Tongue (tissue), 2 donors: ENCODE data around the gene DGKD. TPM values are rescaled to one million over a fixed set of nuclear protein-coding genes. Genes with fewer than 3 reads are reported as not detected.
A peak's percentile ranks its signal among the peaks of the same experiment; 100 is the strongest.
"Not testable (repeated sequence)": the region's sequence is repeated elsewhere in the genome, so short reads cannot be mapped to it uniquely, and the experiment has no call there.

Source experiments
- DNase-seq: peaks from one replicate; pipeline ENCODE4 v3.0.0-alpha.2; 2015
- total RNA-seq: library from RNA; depleted of rRNA; stranded (reverse); fragments of >200 nt; gene quantifications from one replicate; pipeline ENCODE4 v1.2.3, GENCODE V29; 2014

Gene DGKD
- total RNA-seq, 1 donor from 2014 or later, result 51.7 TPM

- DNase-seq, result no peak
Observed at GRCh38 chr2:233360771-233361176, 6.5 kb downstream of the DGKD start.

GRCh38 chr2:233361297-233361696 lies 7.0 kb downstream of the DGKD start:
- DNase-seq, result no peak

GRCh38 chr2:233362742-233363141 lies 8.4 kb downstream of the DGKD start:
- DNase-seq, result no peak

GRCh38 chr2:233363744-233364235 lies 9.5 kb downstream of the DGKD start:
- no peak for DNase-seq

DNA sequence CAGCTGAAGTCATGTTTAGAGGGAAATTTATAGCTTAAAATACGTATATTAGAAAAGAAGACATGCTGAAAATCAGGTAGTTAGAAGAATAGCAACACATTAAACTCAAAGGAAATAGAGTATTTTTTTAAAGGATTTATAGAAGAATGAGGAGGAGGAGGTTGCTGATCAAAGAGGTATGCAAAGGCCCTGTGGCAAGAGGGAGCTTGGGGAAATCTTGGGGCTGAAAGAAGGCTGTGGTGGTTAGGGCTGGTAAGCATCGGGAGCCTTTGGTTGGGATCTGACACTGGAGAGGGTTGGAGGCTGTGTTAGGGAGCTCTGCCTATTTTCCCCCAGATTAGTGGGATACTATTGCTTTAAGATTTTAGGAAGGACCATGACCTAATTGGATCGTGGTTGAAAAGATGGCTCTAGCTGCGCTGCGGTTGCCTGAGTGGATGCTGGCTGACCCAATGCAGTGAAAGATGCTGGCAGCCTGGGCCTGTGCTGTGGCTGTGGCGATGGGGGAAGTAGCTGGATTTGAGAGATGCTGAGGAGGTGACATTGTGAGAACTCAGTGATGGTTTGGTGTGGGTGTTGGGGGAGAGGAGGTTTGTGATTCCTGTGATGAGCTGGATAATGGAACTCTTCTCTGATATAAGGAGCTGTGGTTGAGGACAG lies 11.7 kb downstream of the DGKD start:
- no peak for DNase-seq

- no peak for DNase-seq
Observed at GRCh38 chr2:233367586-233367985, 13.3 kb downstream of the DGKD start.

DNA sequence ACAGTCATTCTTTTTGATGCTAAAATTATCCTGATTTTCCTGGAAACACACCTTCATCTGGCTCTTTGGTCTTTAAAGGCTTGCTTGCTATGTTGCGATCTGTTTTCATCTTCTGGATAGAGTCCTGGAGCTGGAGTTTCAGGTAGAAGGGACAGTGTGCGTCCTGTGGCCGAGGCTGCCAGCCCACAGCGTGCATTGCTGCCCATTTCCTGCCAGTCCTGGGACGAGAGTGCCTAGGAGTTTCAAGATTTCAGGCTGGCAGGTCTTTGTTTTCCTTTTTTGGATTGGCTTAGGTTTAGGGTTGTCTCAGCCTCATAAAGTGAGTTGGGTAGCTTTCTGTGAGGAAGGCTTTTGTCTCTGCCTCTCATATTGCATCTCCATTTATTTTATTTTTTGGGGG lies 14.5 kb downstream of the DGKD start:
- DNase-seq, result no peak

GRCh38 chr2:233369462-233369861 lies 15.2 kb downstream of the DGKD start:
- no peak for DNase-seq

DNA sequence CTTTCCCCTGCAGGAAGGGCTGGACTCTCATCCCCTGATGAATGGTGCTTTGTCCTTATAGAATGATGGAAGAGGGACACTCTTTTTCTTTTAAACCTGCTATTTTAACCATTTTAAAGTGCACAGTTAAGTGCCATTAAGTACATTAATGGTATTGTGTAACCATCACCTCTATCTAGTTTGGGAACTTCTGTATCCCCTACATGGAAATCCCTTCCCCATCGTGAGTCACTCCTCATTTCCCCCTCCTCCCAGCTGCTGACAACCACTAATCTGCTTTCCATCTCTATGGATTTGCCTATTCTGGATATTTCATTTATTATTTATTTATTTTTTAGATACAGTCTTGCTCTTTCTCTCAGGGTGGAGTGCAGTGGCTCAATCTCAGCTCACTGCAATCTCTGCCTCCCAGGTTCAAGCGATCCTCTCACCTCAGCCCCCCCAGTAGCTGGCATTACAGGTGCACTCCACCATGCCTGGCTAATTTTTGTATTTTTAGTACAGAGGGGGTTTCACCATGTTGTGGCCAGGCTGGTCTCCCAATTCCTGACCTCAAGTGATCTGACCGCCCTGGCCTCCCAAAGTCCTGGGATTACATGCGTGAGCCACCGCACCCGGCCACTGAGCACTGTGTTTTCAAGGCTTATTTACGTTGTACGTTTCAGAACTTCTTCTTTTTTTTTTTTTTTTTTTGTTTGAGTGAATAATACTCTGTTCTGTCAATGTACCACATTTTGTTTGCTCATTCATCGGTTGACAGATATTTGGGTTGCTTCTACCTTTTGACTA lies 15.8 kb downstream of the DGKD start:
- DNase-seq, result no peak

GRCh38 chr2:233371641-233372040 lies 17.3 kb downstream of the DGKD start:
- peak; percentile 69 for DNase-seq

DNA sequence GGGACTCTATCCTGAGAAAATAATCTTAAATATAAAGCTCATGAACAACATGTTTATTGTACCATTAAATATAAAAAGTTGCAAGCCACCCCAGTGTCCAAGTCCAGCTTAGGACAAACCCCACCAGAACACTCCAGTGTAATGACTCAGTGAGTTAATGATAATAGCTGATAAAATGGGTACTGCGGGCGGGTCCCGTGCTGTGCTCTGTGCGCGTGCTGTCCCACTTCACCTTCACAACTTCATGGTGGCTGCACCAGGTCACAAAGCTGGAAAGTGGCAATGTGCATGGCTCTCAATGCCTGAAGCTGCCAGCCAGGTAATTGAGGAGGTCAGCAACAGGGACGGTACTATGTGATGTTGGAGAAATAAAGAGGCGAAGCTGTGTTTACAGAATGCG lies 18.6 kb downstream of the DGKD start:
- no peak for DNase-seq

DNA sequence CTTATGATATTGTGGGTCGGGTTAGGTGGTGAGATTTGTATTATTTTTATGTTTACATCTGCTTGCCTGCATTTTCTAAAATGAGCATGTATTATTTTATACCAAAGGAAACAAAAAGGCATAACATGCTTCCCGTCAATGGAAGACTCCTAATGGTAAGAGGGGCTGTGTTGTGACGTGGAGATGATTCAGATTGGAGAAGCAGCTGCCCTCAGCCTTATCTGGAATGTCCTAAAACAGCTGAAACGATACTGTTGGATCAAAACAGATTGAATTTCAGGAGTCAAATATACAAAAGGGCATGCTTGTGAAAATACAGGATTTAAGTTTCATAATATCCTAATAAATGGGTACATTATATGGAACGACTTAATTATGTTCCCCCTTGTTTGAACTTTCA lies 19.0 kb downstream of the DGKD start:
- peak; percentile 67 for DNase-seq

- not testable (repeated sequence) for DNase-seq
Observed at GRCh38 chr2:233374776-233375175, 20.5 kb downstream of the DGKD start.

DNA sequence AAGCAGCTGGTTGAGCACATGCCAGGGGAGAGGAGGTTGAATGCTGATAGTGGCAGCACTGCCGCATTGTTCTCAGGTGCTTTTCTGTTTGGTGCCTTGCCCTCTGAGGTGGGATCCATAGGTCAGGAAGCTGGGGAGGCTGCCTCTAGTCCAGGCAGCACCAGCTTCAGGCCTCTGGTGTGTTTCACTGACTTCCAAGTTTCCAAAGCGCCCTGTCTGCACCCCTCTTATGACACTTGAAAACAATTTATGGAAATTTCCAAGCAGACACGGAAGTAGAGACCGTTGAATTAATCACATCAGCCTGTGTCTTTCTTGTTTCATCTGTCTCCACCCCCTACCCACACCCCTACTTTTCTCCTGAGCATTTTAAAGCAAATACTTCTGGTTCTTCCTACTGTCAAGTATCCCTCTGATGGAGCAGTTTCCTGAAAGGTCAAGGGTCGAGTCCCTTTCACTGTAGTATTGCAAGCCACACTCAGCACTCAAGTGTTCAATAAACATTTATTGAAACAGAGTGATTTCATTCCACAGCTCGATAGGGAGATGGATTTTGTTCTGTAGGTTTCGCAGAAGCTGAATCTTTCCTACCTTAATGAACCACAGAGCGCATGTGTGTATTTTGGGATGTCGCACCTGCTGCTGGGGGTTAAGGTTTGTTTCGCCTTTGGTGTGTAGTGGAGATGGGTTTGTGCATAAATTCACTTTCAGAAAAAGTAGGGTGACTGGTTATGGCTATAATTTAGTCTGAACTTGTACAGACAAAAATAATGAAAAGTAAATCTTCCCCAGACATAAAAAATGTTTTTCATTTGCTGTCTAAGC lies 21.4 kb downstream of the DGKD start:
- DNase-seq, result no peak

GRCh38 chr2:233379034-233379433 lies 24.7 kb downstream of the DGKD start:
- DNase-seq, result no peak

DNA sequence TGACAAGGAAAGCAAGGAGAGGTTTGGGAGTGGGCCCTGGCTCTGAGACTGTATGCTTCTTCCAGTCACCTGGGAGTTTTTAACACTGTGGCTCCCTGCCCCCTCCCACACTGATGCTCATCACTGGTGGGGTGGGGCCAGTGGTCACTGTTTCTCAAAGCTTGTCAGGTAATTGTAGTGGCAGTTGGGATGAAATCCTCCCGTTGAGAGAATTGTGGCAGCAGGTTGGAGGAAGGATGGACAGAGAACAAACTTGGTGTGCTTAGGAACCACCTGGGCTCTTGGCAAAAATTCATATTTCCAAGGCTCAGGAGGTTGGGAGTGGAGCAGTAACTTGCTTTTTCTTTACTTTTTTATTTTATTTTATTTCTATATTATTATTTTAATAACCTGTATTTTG lies 25.1 kb downstream of the DGKD start:
- no peak for DNase-seq

DNA sequence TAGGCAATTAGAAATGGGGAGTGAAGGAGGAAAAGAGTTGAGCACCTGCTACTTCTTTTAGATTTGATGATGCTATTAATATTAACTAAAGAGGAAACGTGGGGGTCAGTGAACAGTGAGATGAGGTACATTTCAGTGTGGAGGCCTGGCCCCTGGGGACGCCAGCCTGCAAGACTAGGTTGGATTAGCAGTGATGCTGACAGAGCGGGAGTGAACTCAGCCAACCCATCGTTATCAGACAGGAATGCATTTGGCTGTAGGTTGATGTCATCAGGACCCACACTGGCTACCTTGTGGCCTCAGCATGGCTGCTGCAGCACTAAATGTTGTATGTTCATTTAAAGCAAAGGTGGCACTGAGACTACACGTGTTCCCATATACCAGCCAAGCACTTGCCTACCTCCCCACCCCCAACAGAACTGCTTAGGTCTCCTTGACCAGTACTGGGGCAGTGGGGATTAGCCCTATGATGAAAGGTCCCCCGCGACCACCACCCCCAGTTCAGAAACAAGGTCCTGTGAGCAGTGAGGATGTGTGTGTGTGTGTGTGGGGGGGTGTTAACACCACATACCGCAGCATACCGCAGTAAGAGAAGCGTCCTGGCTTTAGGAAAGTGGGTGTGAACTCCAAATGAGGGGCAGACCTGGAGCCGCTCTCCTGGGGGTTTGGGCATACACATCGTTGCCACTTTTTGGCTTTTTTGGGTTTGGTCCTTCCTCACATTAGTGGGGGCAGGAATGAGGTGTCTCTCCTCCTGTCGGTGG lies 26.0 kb downstream of the DGKD start:
- DNase-seq, result no peak

DNA sequence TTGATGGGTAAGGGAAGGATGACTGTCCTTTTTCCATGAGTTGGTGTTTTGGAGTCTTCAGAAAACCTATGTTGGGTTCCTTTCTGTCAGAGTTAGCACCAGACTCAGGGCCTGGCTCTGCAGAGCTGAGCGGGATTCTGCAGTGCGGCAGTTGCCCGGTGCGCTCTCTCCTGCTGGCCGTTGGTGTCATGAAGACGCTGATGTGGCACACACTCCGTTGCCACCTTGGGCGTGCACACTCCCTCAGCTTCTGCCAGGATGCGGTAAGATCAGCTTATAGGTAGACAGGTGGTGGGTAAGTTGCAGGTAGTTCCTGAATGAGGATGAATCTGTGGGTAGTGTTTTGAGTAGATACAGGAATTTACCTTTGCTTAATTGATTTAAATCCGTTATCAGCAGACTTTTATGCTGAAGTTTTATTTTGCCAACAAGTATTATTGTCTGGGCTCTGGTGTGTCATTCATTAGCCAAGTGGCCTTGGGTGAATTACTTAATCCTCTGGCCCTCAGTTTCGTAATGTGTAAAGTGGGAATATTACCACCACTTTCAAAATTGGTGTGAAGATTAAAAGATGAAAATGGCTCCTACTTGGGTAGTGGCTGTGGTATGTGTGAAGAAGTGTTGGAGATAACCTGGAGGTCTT lies 26.8 kb downstream of the DGKD start:
- no peak for DNase-seq

GRCh38 chr2:233381638-233381995 lies 27.3 kb downstream of the DGKD start:
- no peak for DNase-seq

- no peak for DNase-seq
Observed at GRCh38 chr2:233384015-233384414, 29.7 kb downstream of the DGKD start.

DNA sequence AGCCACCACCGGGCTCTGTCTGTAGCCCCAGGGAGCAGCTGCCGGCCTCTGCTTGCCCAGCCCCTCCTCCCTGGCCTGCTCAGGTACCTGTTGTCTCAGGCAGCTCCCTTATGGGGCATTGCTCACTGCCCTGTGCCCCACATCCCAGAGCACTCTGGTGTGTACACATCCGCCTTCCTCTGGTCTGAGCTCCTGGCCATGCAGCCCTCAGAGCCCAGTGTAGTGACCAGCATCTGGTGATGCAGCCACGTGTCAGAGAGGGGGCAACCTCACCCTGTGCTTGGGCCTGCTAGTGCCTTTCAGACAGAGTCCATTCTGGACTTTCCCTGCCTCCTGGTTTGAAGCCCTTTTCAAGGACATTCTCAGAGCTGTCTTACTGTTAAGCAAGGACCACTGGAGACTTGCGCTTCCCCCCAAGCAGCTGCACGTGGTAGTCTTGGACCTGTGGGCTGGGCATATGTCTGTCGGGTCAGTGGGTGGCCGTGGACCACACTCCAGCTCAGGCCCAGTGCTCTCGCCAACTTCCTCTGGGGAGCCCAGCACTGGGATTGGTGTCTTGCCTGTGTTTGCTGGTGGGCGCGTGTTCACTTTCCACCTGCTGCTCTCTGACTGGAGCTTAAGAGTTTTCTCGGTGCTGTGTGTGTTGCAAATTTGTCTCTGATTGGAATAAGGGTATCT lies 30.7 kb downstream of the DGKD start:
- no peak for DNase-seq
